ENCODE measurements around the gene ACVR1C.

- TF ChIP-seq CTCF (IDR thresholded peaks at IDR 0.05; ENCODE audit: poor library complexity) = no peak
- no peak for TF ChIP-seq EZH2 (IDR thresholded peaks at IDR 0.05; ENCODE audit: borderline replicate concordance)
- TF ChIP-seq EZH2phosphoT487 (IDR thresholded peaks at IDR 0.05; ENCODE audit: low read depth, severe bottlenecking, unreplicated experiment) = no peak
These were observed 55.9 kb downstream of the ACVR1C start for GRCh38 chr2:157572725-157573124.

All from hepatocyte (in vitro differentiated cells).